GM12878 (cell line): Measurements from ENCODE around the gene GRIK4. TPM values are rescaled to one million over a fixed set of nuclear protein-coding genes. Genes with fewer than 3 reads are reported as not detected.
A peak's percentile ranks its signal among the peaks of the same experiment; 100 is the strongest.

ENCODE experiments used
- ATAC-seq: fragments of 200-7000 bp; cut with Tn5 transposase; 3 replicates; pipeline ENCODE4 v1.9.1; 2020; ENCODE audit warnings: mild to moderate bottlenecking, moderate library complexity
- BruUV-seq: library from RNA; stranded (reverse); fragments of 400-500 nt; replicated peaks from 2 replicates; lab custom pipeline; 2021; lab: Mats Ljungman, UMichigan
- CTCF ChIA-PET: fragments of 300-600 bp; sonication (Branson Sonifier 250); formaldehyde crosslinking; extraction: SDS; loops from one replicate; lab custom pipeline; 2021; ENCODE audit warnings: inconsistent platforms; lab: Yijun Ruan, JAX
- POLR2A ChIA-PET: fragments of 350-600 bp; formaldehyde crosslinking; extraction: SDS; loops from one replicate; lab custom pipeline; 2021; ENCODE audit warnings: inconsistent platforms; lab: Charles Lee
- RAD21 ChIA-PET: fragments of 300-600 bp; sonication (Branson Sonifier 250); formaldehyde crosslinking; loops from one replicate; lab custom pipeline; 2023; ENCODE audit warnings: antibody characterized with exemption; ENCODE audit not compliant: unreplicated experiment; lab: Charles Lee
- SMC1A ChIA-PET: fragments of 300-600 bp; sonication (Branson Sonifier 250); formaldehyde crosslinking; loops from one replicate; lab custom pipeline; 2023; ENCODE audit not compliant: unreplicated experiment, uncharacterized antibody; lab: Charles Lee
- DNase-seq: peaks from one replicate; pipeline ENCODE4 v3.0.0-alpha.2; 2011; ENCODE audit warnings: low read depth, low spot score
- FAIRE-seq: peaks from 3 replicates; lab custom pipeline; 2011; peaks lifted over from hg19 to GRCh38; lab: Jason Lieb, UNC
- H2AFZ ChIP-seq: 2 replicates; pipeline ENCODE4 v1.6.0; 2011; ENCODE audit warnings: low read depth, low read length, control low read depth; ENCODE audit not compliant: control insufficient read depth
- H3K27ac ChIP-seq: 2 replicates; pipeline ENCODE4 v1.5.1; 2011; ENCODE audit warnings: control low read depth; ENCODE audit not compliant: control insufficient read depth, insufficient read depth
- H3K27me3 ChIP-seq, 2 experiments: replicated peaks in 1 of 2; 2 replicates each; pipeline versions ENCODE4 v1.6.0 to v1.6.1; 2011; ENCODE audit warnings: low read length in 1 of 2; ENCODE audit not compliant: control insufficient read depth in 2 of 2, insufficient read depth in 2 of 2
- H3K36me3 ChIP-seq, 2 experiments: 2 replicates each; pipeline ENCODE4 v1.5.1; 2011; ENCODE audit warnings: low read length in 1 of 2; ENCODE audit not compliant: control insufficient read depth in 2 of 2, insufficient read depth in 2 of 2
- H3K4me1 ChIP-seq: 2 replicates; pipeline ENCODE4 v1.6.1; 2011; ENCODE audit warnings: mild to moderate bottlenecking, low read length, moderate library complexity, mixed read lengths; ENCODE audit not compliant: control insufficient read depth, insufficient read depth
- H3K4me2 ChIP-seq: 2 replicates; pipeline ENCODE4 v1.6.0; 2011; ENCODE audit warnings: control low read depth; ENCODE audit not compliant: control insufficient read depth, insufficient read depth
- H3K4me3 ChIP-seq: fragments of 200-600 bp; sonication (generic); 2 replicates; pipeline ENCODE4 v1.5.1; 2016
- H3K79me2 ChIP-seq: 2 replicates; pipeline ENCODE4 v1.6.0; 2011; ENCODE audit warnings: low read length; ENCODE audit not compliant: control insufficient read depth, insufficient read depth
- H3K9ac ChIP-seq: 2 replicates; pipeline ENCODE4 v1.8.0; 2011; ENCODE audit warnings: low read length, control low read depth, mixed read lengths; ENCODE audit not compliant: control insufficient read depth, insufficient read depth
- H3K9me3 ChIP-seq: replicated peaks from 3 replicates; pipeline ENCODE4 v1.5.1; 2011; ENCODE audit warnings: mild to moderate bottlenecking, low read length; ENCODE audit not compliant: control insufficient read depth, insufficient read depth
- H4K20me1 ChIP-seq: 2 replicates; pipeline ENCODE4 v1.6.0; 2011; ENCODE audit not compliant: control insufficient read depth, insufficient read depth
- CBX5 ChIP-seq: sonication (generic); IDR thresholded peaks from 2 replicates; pipeline ENCODE4 v1.6.1; 2016; ENCODE audit warnings: low read depth, moderate library complexity, mild to moderate bottlenecking, inconsistent platforms
- MEF2B ChIP-seq: fragments of 450-650 bp; IDR thresholded peaks from 2 replicates; pipeline ENCODE4 v1.6.1; 2018; ENCODE audit warnings: mild to moderate bottlenecking, moderate library complexity; ENCODE audit not compliant: partially characterized antibody, poor library complexity, severe bottlenecking
- NFXL1 ChIP-seq: fragments of 450-650 bp; IDR thresholded peaks from 2 replicates; pipeline ENCODE4 v1.6.1; 2017; ENCODE audit warnings: antibody characterized with exemption, mild to moderate bottlenecking, borderline replicate concordance
- RUNX3 ChIP-seq: IDR thresholded peaks from 2 replicates; pipeline ENCODE4 v1.6.1; 2012; ENCODE audit warnings: low read length, inconsistent platforms
- SMAD5 ChIP-seq: IDR thresholded peaks from 2 replicates; pipeline ENCODE4 v1.6.1; 2016; ENCODE audit warnings: antibody characterized with exemption, low read depth
- SPI1 ChIP-seq: IDR thresholded peaks from 2 replicates; pipeline ENCODE4 v1.6.1; 2011; ENCODE audit warnings: low read depth, mild to moderate bottlenecking, low read length, moderate library complexity, borderline replicate concordance; ENCODE audit not compliant: insufficient read depth
- SUZ12 ChIP-seq: fragments of 200-600 bp; sonication (generic); IDR thresholded peaks from one replicate; pipeline ENCODE4 v1.6.1; 2018; ENCODE audit warnings: antibody characterized with exemption, mild to moderate bottlenecking; ENCODE audit not compliant: unreplicated experiment
- WGBS: methylation state at CpG from one replicate; pipeline ENCODE4 v1.1.6; 2016; ENCODE audit warnings: low lambda C conversion rate; ENCODE audit not compliant: insufficient replicate concordance, insufficient coverage; ENCODE audit errors: missing lambda C conversion rate; 5-methylcytosine and 5-hydroxymethylcytosine counted together
- in situ Hi-C: fragments of 300-500 bp; cut with MboI; formaldehyde crosslinking; loops from 9 replicates; pipeline ENCODE4 v1.14.3; 2018; ENCODE audit warnings: mixed read lengths
- intact Hi-C: fragments of 100-400 bp; cut with micrococcal nuclease; formaldehyde crosslinking; loops from one replicate; pipeline ENCODE4 v1.14.2; 2022; ENCODE audit not compliant: unreplicated experiment
- polyA plus RNA-seq, 11 experiments: library from polyadenylated mRNA; depleted of rRNA in 4 of 11; unstranded in 6 of 11; stranded (reverse) in 5 of 11; fragments of >200 nt; fragmentation: Nextera tagmentation in 4 of 11; fragmentation: Illumina TruSeq in 1 of 11; extraction: Ambion mirVana in 4 of 11; extraction: Trizol in 1 of 11; gene quantifications; 1 replicate in 1 of 11; 2 replicates in 10 of 11; pipeline versions ENCODE4 v1.2.1 to v1.2.3, GENCODE V29; 2011 to 2016; ENCODE audit warnings: inconsistent platforms in 2 of 11, missing spikeins in 2 of 11, low read depth in 1 of 11
- total RNA-seq, 4 experiments: library from RNA; depleted of rRNA in 3 of 4; stranded (reverse); fragments of >200 nt in 3 of 4; fragmentation: Illumina TruSeq in 1 of 4; extraction: Trizol in 1 of 4; gene quantifications; 2 replicates each; pipeline versions ENCODE4 v1.2.1 to v1.2.3, GENCODE V29; 2013 to 2021
- TF ChIP-seq, protein P1 (sequence below): fragments of 450-650 bp; formaldehyde crosslinking; IDR thresholded peaks from 2 replicates; pipeline ENCODE4 v1.4.0; 2020; ENCODE audit warnings: mild to moderate bottlenecking, moderate library complexity
- TF ChIP-seq, protein P2 (sequence below): fragments of 450-650 bp; IDR thresholded peaks from 2 replicates; pipeline ENCODE4 v1.6.1; 2017; ENCODE audit warnings: mild to moderate bottlenecking

GRIK4 gene
- total and polyA plus RNA-seq, 10 of the 15 experiments (the other 5 are each of a cell fraction or from before 2014, with no cell fraction given) = 0.33 to 3.6 (median 0.72) TPM

DNA sequence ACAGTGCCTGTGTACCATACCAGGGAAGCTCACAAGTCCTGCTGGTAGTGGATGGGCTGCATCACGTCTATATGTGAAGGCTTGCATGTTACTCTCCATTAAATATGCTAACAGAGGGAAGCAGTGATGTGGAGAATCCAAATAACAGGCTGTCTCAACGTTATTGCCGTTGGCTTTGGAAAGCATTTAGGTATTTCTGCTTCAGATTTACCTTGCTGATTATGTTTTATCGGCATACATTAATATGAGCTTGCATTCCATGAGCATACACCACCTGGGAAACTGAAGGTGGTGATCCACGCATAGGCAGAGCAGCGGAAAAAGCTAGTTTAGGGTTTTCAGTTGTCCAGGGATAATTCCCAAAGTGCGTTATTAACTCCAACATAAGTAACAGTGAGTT, 175.0 kb downstream of the GRIK4 start (continued):
- no peak for TF ChIP-seq SMAD5
- TF ChIP-seq, protein P1, sequence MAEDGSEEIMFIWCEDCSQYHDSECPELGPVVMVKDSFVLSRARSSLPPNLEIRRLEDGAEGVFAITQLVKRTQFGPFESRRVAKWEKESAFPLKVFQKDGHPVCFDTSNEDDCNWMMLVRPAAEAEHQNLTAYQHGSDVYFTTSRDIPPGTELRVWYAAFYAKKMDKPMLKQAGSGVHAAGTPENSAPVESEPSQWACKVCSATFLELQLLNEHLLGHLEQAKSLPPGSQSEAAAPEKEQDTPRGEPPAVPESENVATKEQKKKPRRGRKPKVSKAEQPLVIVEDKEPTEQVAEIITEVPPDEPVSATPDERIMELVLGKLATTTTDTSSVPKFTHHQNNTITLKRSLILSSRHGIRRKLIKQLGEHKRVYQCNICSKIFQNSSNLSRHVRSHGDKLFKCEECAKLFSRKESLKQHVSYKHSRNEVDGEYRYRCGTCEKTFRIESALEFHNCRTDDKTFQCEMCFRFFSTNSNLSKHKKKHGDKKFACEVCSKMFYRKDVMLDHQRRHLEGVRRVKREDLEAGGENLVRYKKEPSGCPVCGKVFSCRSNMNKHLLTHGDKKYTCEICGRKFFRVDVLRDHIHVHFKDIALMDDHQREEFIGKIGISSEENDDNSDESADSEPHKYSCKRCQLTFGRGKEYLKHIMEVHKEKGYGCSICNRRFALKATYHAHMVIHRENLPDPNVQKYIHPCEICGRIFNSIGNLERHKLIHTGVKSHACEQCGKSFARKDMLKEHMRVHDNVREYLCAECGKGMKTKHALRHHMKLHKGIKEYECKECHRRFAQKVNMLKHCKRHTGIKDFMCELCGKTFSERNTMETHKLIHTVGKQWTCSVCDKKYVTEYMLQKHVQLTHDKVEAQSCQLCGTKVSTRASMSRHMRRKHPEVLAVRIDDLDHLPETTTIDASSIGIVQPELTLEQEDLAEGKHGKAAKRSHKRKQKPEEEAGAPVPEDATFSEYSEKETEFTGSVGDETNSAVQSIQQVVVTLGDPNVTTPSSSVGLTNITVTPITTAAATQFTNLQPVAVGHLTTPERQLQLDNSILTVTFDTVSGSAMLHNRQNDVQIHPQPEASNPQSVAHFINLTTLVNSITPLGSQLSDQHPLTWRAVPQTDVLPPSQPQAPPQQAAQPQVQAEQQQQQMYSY (CRISPR knock-in tag) = no peak
- TF ChIP-seq MEF2B = no peak
- TF ChIP-seq CBX5 = no peak
- TF ChIP-seq SUZ12 = no peak
- TF ChIP-seq, protein P2, sequence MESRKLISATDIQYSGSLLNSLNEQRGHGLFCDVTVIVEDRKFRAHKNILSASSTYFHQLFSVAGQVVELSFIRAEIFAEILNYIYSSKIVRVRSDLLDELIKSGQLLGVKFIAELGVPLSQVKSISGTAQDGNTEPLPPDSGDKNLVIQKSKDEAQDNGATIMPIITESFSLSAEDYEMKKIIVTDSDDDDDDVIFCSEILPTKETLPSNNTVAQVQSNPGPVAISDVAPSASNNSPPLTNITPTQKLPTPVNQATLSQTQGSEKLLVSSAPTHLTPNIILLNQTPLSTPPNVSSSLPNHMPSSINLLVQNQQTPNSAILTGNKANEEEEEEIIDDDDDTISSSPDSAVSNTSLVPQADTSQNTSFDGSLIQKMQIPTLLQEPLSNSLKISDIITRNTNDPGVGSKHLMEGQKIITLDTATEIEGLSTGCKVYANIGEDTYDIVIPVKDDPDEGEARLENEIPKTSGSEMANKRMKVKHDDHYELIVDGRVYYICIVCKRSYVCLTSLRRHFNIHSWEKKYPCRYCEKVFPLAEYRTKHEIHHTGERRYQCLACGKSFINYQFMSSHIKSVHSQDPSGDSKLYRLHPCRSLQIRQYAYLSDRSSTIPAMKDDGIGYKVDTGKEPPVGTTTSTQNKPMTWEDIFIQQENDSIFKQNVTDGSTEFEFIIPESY = no peak

DNA sequence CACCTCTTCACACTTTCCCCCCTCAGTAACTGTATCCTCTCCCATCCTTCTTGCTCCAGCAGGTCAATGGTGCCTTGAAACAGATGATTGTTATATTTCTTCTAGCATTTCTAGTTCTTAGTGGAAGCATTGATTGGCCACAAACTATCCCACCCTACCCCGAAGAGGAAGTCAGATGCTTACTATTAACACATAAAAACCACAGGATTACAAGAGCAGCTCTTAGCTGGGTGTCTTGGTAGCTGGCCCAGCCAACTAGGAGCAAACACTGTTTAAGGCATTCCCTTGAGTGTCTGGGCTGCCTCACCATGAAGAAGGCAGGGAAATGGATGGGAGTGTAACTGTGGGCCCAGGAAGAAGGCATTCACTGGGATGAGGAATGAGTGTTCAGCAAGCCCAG, 176.6 kb downstream of the GRIK4 start:
- no peak for DNase-seq
- TF ChIP-seq RUNX3 = 0 out of 2 replicates have a peak, but pooled peaks have one; percentile 11
- TF ChIP-seq SPI1 = peak; percentile 50; the same call in 1 of the 2 replicates
- no peak for TF ChIP-seq NFXL1
- Histone ChIP-seq H3K79me2 (no peaks in the 10 kb centered on the region), H3K4me2 (no peak overlapping the region), H3K9me3 (no peaks in the 10 kb centered on the region), H3K36me3 (no peaks in the 10 kb centered on the region; a peak in 1 of 4 replicates), H2AFZ (no peak overlapping the region), H3K27me3 (no peaks in the 10 kb centered on the region), H3K9ac (no peak overlapping the region), H3K4me3 (no peak overlapping the region), H3K4me1 (no peaks in the 10 kb centered on the region), H3K27ac (no peak overlapping the region), H4K20me1 (no peaks in the 10 kb centered on the region)
- WGBS = 5% methylated on average over 1 of the region's 1 CpG
- CTCF ChIA-PET = interaction anchor here (0.7 to 6.2 kb wide), 9 partner anchors 8 to 964 kb away, joined by 3 to 95 read pairs (median 4); partner anchors contain the start of gene GRIK4
- no peak for FAIRE-seq
- in situ Hi-C loops = loop anchor here (10.0 kb wide), 1 partner anchor 173 kb away; the partner anchor contains the start of gene GRIK4
- POLR2A ChIA-PET = no interaction called here
- no TSS peak for BruUV-seq
- ATAC-seq = peak; percentile 52
- intact Hi-C loops = loop anchor here (5.0 to 10.0 kb wide), 2 partner anchors 56 to 117 kb away; no protein-coding TSS in a partner anchor
- RAD21 ChIA-PET = no interaction called here
- SMC1A ChIA-PET = interaction anchor here (0.8 to 3.9 kb wide), 4 partner anchors 16 to 113 kb away, joined by 3 to 33 read pairs (median 4); no protein-coding TSS in a partner anchor
